OCI-LY1 (cell line): ENCODE data around the gene ZKSCAN8.

Experiments
- EZH2 ChIP-seq: fragments of 200-600 bp; sonication (generic), shearing (Covaris generic); IDR thresholded peaks from 2 replicates; pipeline ENCODE4 v1.8.0; 2017; ENCODE audit warnings: borderline replicate concordance, mixed run types, mild to moderate bottlenecking, antibody characterized with exemption, low read length, moderate library complexity, mixed read lengths
- TF ChIP-seq, protein P1 (sequence below): fragments of 200-600 bp; sonication (generic), shearing (Covaris generic); IDR thresholded peaks from 2 replicates; pipeline ENCODE4 v1.5.1; 2017; ENCODE audit warnings: mild to moderate bottlenecking, antibody characterized with exemption, low read length, moderate library complexity, mixed read lengths

DNA sequence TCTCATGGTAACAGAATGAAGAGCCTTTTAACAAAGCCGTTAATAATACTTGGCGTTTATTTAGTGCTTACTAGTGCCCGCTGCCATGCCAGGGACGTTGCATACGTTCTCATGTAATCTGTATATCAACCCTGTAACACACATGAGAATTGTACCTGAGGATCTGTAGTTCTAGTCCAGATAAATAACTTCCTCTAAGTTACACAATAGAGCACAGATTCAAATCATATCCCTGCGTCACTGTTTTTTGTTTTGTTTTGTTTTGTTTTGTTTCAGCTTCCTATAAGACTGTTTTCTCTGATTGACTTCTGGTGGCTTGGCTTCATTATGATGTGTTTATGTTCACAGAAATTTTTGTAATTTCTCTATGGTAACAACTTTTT lies 16.7 kb upstream of the ZKSCAN8 start:
- no peak for TF ChIP-seq EZH2
- TF ChIP-seq, protein P1, sequence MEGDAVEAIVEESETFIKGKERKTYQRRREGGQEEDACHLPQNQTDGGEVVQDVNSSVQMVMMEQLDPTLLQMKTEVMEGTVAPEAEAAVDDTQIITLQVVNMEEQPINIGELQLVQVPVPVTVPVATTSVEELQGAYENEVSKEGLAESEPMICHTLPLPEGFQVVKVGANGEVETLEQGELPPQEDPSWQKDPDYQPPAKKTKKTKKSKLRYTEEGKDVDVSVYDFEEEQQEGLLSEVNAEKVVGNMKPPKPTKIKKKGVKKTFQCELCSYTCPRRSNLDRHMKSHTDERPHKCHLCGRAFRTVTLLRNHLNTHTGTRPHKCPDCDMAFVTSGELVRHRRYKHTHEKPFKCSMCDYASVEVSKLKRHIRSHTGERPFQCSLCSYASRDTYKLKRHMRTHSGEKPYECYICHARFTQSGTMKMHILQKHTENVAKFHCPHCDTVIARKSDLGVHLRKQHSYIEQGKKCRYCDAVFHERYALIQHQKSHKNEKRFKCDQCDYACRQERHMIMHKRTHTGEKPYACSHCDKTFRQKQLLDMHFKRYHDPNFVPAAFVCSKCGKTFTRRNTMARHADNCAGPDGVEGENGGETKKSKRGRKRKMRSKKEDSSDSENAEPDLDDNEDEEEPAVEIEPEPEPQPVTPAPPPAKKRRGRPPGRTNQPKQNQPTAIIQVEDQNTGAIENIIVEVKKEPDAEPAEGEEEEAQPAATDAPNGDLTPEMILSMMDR = no peak
